ENCODE measurements around the gene FBXO38.

DNA sequence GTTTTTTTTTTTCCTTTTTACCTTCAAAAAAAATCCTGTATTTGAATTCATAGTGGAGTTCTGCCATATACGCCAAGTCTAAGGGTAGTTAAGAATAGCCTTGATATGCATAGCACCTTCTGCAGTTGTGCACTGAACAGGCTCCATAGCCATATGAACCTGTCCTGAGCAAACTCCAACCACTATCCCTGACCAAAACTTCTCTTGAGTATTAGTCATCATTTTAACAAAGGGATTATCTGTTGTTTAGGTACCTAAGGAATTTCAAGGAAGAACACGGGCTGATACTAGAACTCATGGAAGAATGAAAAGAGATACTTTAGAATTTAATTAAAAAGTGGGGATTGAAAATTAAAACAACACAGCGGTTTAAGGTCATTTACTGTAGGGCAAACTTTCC, 1.9 kb upstream of the FBXO38 start:
- no peak for TF ChIP-seq ZC3H4 (CRISPR knock-in tag; IDR thresholded peaks at IDR 0.05; ENCODE audit: borderline replicate concordance)
- TF ChIP-seq EP300 (IDR thresholded peaks at IDR 0.05; ENCODE audit: low read length), result no peak
- TF ChIP-seq, protein P1, sequence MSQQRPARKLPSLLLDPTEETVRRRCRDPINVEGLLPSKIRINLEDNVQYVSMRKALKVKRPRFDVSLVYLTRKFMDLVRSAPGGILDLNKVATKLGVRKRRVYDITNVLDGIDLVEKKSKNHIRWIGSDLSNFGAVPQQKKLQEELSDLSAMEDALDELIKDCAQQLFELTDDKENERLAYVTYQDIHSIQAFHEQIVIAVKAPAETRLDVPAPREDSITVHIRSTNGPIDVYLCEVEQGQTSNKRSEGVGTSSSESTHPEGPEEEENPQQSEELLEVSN (IDR thresholded peaks at IDR 0.05; ENCODE audit: borderline replicate concordance in 1 of 2, extremely low read depth in 1 of 2, insufficient read depth in 1 of 2, insufficient read length in 1 of 2, low read depth in 1 of 2, low read length in 1 of 2, poor library complexity in 1 of 2, severe bottlenecking in 1 of 2), result no peak
- TF ChIP-seq JUN (IDR thresholded peaks at IDR 0.05; ENCODE audit: borderline replicate concordance, low read depth, low read length), result no peak
- no peak for TF ChIP-seq JUN (CRISPR knock-in tag; IDR thresholded peaks at IDR 0.05; ENCODE audit: borderline replicate concordance)

Data from K562 (cell line).